OCI-LY3 (cell line): ENCODE data around the gene SPDEF.

Experiments
- H2AFZ ChIP-seq: fragments of 200-600, 300-600 bp; shearing (Covaris generic); 2 replicates; pipeline ENCODE4 v1.6.0; 2014; ENCODE audit warnings: antibody characterized with exemption, low read depth, low read length
- H3K27ac ChIP-seq: fragments of 200-600, 300-600 bp; sonication (generic); 2 replicates; pipeline ENCODE4 v1.5.1; 2014; ENCODE audit warnings: mild to moderate bottlenecking, low read length, moderate library complexity, mixed read lengths
- H3K27me3 ChIP-seq: fragments of 200-600, 300-600 bp; sonication (generic); 2 replicates; pipeline ENCODE4 v1.6.1; 2014; ENCODE audit warnings: low read depth, low read length, mixed read lengths
- H3K36me3 ChIP-seq: fragments of 200-600, 300-600 bp; sonication (generic); replicated peaks from 2 replicates; pipeline ENCODE3; 2014; ENCODE audit warnings: low read depth, low read length, mixed read lengths
- H3K4me1 ChIP-seq: fragments of 300-600, 200-600 bp; sonication (generic); 2 replicates; pipeline ENCODE4 v1.6.1; 2014; ENCODE audit warnings: low read length, mixed read lengths
- H3K4me2 ChIP-seq: fragments of 200-600, 300-600 bp; sonication (generic); 2 replicates; pipeline ENCODE4 v1.6.1; 2014; ENCODE audit warnings: low read length, mixed read lengths
- H3K4me3 ChIP-seq: fragments of 300-600, 200-600 bp; sonication (generic); 2 replicates; pipeline ENCODE4 v1.5.1; 2014; ENCODE audit warnings: antibody characterized with exemption, mild to moderate bottlenecking, low read length, moderate library complexity
- H3K79me2 ChIP-seq: fragments of 300-600, 200-600 bp; shearing (Covaris generic); 2 replicates; pipeline ENCODE4 v1.6.1; 2014; ENCODE audit warnings: mild to moderate bottlenecking, low read length, mixed read lengths
- H3K9ac ChIP-seq: fragments of 300-600, 200-600 bp; shearing (Covaris generic); 2 replicates; pipeline ENCODE4 v1.6.0; 2014; ENCODE audit warnings: mild to moderate bottlenecking, low read length, moderate library complexity
- H3K9me3 ChIP-seq: fragments of 200-600, 300-600 bp; shearing (Covaris generic); 2 replicates; pipeline ENCODE4 v1.6.1; 2014; ENCODE audit warnings: low read length, mixed read lengths; ENCODE audit not compliant: insufficient read depth
- H4K20me1 ChIP-seq: fragments of 200-600, 300-600 bp; sonication (generic); 2 replicates; pipeline ENCODE4 v1.6.1; 2016; ENCODE audit warnings: low read length, mixed read lengths; ENCODE audit not compliant: insufficient read depth
- EZH2phosphoT487 ChIP-seq: fragments of 200-600 bp; shearing (Covaris generic); IDR thresholded peaks from 2 replicates; pipeline ENCODE4 v1.6.1; 2018; ENCODE audit warnings: antibody characterized with exemption, mixed run types, low read depth
- TF ChIP-seq, protein P1 (sequence below): fragments of 200-600, 300-600 bp; sonication (generic); IDR thresholded peaks from 2 replicates; pipeline ENCODE4 v1.5.1; 2014; ENCODE audit warnings: antibody characterized with exemption, low read length, low read depth

The SPDEF gene

DNA sequence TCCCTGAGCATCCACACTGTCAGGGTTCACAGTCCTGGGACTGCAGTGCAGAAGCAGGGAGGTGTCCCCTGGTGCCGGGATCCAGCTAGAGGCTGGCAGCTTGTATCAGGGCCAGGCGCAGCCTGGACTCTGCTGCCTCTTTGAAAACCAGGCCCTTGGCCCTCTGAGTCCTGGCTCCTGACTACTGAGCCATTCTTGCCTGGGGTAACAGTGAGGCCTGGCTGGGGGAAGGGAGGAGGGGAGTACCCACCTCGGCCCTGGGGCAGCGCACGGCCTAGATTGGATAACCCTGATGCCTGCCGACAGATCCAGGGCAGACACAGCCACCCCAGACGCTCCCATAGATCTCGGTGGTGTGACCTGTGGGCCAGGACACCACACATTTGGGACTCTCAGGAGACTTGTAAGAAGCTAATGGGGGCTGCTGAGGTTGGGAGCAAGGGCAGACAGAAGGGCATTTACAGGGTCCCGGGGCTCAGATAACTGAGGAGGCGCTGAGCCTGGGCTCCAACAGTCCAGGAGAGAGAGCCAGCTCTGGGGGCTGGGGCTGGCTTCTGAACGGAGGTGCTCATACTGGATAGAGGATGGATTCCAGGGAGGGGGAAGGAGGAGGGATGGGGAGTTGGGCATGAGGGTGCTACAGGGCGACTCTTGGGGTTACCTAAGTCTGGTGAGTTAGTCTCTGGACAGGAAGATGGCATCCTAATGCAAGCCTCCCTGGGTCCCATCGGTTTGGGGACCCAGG, 30.5 kb downstream of the SPDEF start:
- Histone ChIP-seq H2AFZ (no peak overlapping the region), H3K27ac (no peak overlapping the region)

DNA sequence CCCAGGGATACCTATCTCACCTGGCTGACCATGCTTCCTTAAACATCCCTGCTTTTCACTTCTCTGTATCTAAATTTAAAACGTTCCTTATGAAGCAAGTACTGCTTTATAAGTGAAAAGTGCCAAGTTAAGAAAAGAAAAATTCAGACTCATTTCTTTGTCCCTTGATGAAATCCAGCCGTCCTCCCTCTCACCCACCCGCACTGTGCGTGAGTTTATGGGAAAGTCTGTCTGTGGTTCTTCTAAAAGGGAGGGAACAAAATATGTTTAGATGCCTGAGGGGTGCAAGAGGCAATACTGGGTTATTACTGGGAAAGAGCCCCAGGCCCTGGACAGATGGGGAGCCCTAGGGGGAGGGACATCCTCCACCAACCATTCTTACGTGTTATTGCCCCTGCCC, 31.2 kb downstream of the SPDEF start:
- no peak overlapping the region for H3K9ac ChIP-seq

More for the DNA sequence above, 30.5 kb downstream of the SPDEF start:
- Histone ChIP-seq H4K20me1 (no peaks in the 10 kb centered on the region), H3K4me3 (no peak overlapping the region), H3K9me3 (no peaks in the 10 kb centered on the region), H3K79me2 (no peaks in the 10 kb centered on the region), H3K9ac (no peak overlapping the region), H3K4me1 (peaks cover 10% of the 10 kb centered on the region), H3K27me3 (no peaks in the 10 kb centered on the region), H3K36me3 (no peaks in the 10 kb centered on the region), H3K4me2 (no peak overlapping the region)
- TF ChIP-seq, protein P1, sequence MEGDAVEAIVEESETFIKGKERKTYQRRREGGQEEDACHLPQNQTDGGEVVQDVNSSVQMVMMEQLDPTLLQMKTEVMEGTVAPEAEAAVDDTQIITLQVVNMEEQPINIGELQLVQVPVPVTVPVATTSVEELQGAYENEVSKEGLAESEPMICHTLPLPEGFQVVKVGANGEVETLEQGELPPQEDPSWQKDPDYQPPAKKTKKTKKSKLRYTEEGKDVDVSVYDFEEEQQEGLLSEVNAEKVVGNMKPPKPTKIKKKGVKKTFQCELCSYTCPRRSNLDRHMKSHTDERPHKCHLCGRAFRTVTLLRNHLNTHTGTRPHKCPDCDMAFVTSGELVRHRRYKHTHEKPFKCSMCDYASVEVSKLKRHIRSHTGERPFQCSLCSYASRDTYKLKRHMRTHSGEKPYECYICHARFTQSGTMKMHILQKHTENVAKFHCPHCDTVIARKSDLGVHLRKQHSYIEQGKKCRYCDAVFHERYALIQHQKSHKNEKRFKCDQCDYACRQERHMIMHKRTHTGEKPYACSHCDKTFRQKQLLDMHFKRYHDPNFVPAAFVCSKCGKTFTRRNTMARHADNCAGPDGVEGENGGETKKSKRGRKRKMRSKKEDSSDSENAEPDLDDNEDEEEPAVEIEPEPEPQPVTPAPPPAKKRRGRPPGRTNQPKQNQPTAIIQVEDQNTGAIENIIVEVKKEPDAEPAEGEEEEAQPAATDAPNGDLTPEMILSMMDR: no peak
- no peak for TF ChIP-seq EZH2phosphoT487

GRCh38 chr6:34524499-34524898, 31.6 kb downstream of the SPDEF start:
- Histone ChIP-seq H3K4me3 (no peak overlapping the region), H3K79me2 (no peaks in the 10 kb centered on the region), H2AFZ (no peak overlapping the region), H3K36me3 (no peaks in the 10 kb centered on the region), H3K27ac (no peak overlapping the region), H4K20me1 (no peaks in the 10 kb centered on the region), H3K9ac (no peak overlapping the region), H3K9me3 (no peaks in the 10 kb centered on the region), H3K27me3 (no peaks in the 10 kb centered on the region), H3K4me2 (no peak overlapping the region), H3K4me1 (peaks cover 10% of the 10 kb centered on the region)
- no peak for TF ChIP-seq EZH2phosphoT487
- TF ChIP-seq, protein P1: no peak

More for the DNA sequence above, 31.2 kb downstream of the SPDEF start:
- Histone ChIP-seq H3K27me3 (no peaks in the 10 kb centered on the region), H3K79me2 (no peaks in the 10 kb centered on the region), H4K20me1 (no peaks in the 10 kb centered on the region), H3K4me2 (no peak overlapping the region), H3K4me3 (no peak overlapping the region), H3K36me3 (no peaks in the 10 kb centered on the region), H3K9me3 (no peaks in the 10 kb centered on the region), H3K27ac (no peak overlapping the region), H2AFZ (no peak overlapping the region), H3K4me1 (peaks cover 10% of the 10 kb centered on the region)
- no peak for TF ChIP-seq EZH2phosphoT487
- TF ChIP-seq, protein P1: no peak

DNA sequence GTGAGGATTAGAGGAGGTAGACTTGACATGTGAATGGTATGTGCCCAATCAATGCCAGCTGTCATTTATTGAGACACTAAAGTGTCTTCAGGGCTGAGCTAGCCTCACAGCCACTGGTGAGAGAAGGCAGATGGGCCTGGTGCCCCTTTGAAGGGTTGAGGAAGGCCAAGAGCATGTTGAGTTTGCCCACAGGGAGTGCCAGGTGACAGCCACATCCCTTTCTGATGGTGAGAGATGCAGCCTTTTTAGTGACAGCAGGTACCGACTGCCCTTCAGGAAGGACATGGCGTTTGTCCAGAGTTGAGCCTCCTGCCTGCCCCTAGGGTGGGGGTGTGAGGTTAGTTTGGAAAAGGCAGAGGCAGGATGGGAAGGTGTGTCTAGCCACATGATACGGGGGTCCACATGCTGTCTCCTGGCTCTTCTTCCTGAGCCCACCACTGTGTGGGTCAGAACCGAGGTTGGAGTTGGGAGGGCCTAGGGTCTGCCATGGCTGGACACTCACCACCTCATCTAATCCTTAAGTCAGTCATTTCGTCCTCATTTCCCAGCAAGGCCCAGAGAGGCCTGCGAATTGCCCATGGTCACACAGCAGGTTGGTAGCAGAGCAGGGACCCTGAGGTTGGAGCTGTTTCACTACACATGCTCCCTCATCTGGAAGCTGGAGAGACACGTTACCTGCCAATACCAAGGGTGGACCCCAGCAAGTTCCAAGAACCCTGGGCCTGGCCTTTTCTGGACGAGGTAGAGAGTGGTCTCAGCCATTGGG, 32.5 kb downstream of the SPDEF start:
- no peak for TF ChIP-seq EZH2phosphoT487
- TF ChIP-seq, protein P1: no peak

More for the DNA sequence above, 32.5 kb downstream of the SPDEF start:
- Histone ChIP-seq H3K4me1 (peaks cover 10% of the 10 kb centered on the region), H3K27me3 (no peaks in the 10 kb centered on the region), H3K79me2 (no peaks in the 10 kb centered on the region), H4K20me1 (no peaks in the 10 kb centered on the region), H3K9me3 (no peaks in the 10 kb centered on the region), H3K36me3 (no peaks in the 10 kb centered on the region), H3K27ac (no peak overlapping the region), H3K4me3 (no peak overlapping the region), H3K9ac (no peak overlapping the region), H2AFZ (no peak overlapping the region), H3K4me2 (no peak overlapping the region)
